PC-3 (cell line): ENCODE results near the gene ANAPC16. TPM values are rescaled to one million over a fixed set of nuclear protein-coding genes. Genes with fewer than 3 reads are reported as not detected.

ENCODE experiments used
- ATAC-seq: fragments of 200-7000 bp; cut with Tn5 transposase; 2 replicates; pipeline ENCODE4 v1.9.1; 2020; ENCODE audit warnings: mild to moderate bottlenecking, moderate library complexity
- BruUV-seq: library from RNA; stranded (reverse); fragments of 400-500 nt; replicated peaks from 2 replicates; lab custom pipeline; 2021; lab: Mats Ljungman, UMichigan
- CTCF ChIA-PET: fragments of 300-600 bp; sonication (Branson Sonifier 250); formaldehyde crosslinking; loops from one replicate; lab custom pipeline; 2022; ENCODE audit warnings: antibody characterized with exemption; lab: Charles Lee
- POLR2A ChIA-PET: fragments of 300-600 bp; sonication (Branson Sonifier 250); formaldehyde crosslinking; loops from one replicate; lab custom pipeline; 2022; ENCODE audit warnings: antibody characterized with exemption; ENCODE audit not compliant: unreplicated experiment; lab: Charles Lee
- DNase-seq: peaks from one replicate; pipeline ENCODE4 v3.0.0-alpha.2; 2015
- H2AFZ ChIP-seq: fragments of 300-600 bp; sonication (generic); 2 replicates; pipeline ENCODE4 v1.6.0; 2016; ENCODE audit warnings: antibody characterized with exemption, low read length
- H3F3A ChIP-seq: fragments of 300-600 bp; sonication (generic); one replicate; pipeline ENCODE4 v1.6.0; 2017; ENCODE audit warnings: antibody characterized with exemption, low read length, control low read depth, mild to moderate bottlenecking; ENCODE audit not compliant: unreplicated experiment
- H3K27ac ChIP-seq: fragments of 300-600 bp; sonication (generic); 2 replicates; pipeline ENCODE4 v1.5.1; 2016; ENCODE audit warnings: mild to moderate bottlenecking, low read length
- H3K27me3 ChIP-seq: fragments of 300-600 bp; sonication (generic); 2 replicates; pipeline ENCODE4 v1.6.1; 2016; ENCODE audit warnings: low read length, mixed read lengths
- H3K36me3 ChIP-seq: fragments of 300-600 bp; sonication (generic); 2 replicates; pipeline ENCODE4 v1.6.1; 2016; ENCODE audit warnings: low read depth, mixed run types, low read length, mixed read lengths
- H3K4me1 ChIP-seq: fragments of 300-600 bp; sonication (generic); 2 replicates; pipeline ENCODE4 v1.5.1; 2016; ENCODE audit warnings: low read length; ENCODE audit not compliant: insufficient read depth
- H3K4me2 ChIP-seq: fragments of 300-600 bp; sonication (generic); 2 replicates; pipeline ENCODE4 v1.6.0; 2016; ENCODE audit warnings: low read length
- H3K4me3 ChIP-seq: fragments of 300-600 bp; sonication (generic); 2 replicates; pipeline ENCODE4 v1.5.1; 2016; ENCODE audit warnings: mild to moderate bottlenecking, low read length, mixed read lengths
- H3K79me2 ChIP-seq: fragments of 300-600 bp; sonication (generic); 2 replicates; pipeline ENCODE4 v1.6.1; 2017; ENCODE audit warnings: low read length, mixed read lengths
- H3K9ac ChIP-seq: fragments of 300-600 bp; sonication (generic); 2 replicates; pipeline ENCODE4 v1.6.0; 2016; ENCODE audit warnings: mild to moderate bottlenecking, low read length
- H3K9me2 ChIP-seq: fragments of 300-600 bp; sonication (generic); replicated peaks from 2 replicates; pipeline ENCODE4 v1.6.1; 2016; ENCODE audit warnings: mixed run types, low read length, mixed read lengths
- H3K9me3 ChIP-seq: fragments of 300-600 bp; sonication (generic); 2 replicates; pipeline ENCODE4 v1.6.1; 2016; ENCODE audit warnings: low read length, mixed read lengths
- H4K20me1 ChIP-seq: fragments of 300-600 bp; sonication (generic); 2 replicates; pipeline ENCODE4 v1.6.1; 2016; ENCODE audit warnings: low read length, mixed read lengths
- EZH2 ChIP-seq: fragments of 300-600 bp; sonication (generic); IDR thresholded peaks from one replicate; pipeline ENCODE4 v1.6.1; 2017; ENCODE audit warnings: antibody characterized with exemption, mild to moderate bottlenecking, low read length; ENCODE audit not compliant: unreplicated experiment
- EZH2phosphoT487 ChIP-seq: fragments of 300-600 bp; sonication (generic); IDR thresholded peaks from 2 replicates; pipeline ENCODE4 v1.6.1; 2018; ENCODE audit warnings: mild to moderate bottlenecking, antibody characterized with exemption, low read length, borderline replicate concordance
- intact Hi-C: fragments of 100-400 bp; cut with micrococcal nuclease; formaldehyde crosslinking; loops from 2 replicates; pipeline ENCODE4 v1.9.0; 2023
- total RNA-seq: library from RNA; depleted of rRNA; stranded (reverse); fragments of >200 nt; gene quantifications from 2 replicates; pipeline ENCODE4 v1.2.3, GENCODE V29; 2014
- TF ChIP-seq, protein P1 (sequence below): fragments of 300-600 bp; sonication (generic); conservative IDR thresholded peaks from 2 replicates; pipeline ENCODE4 v1.5.1; 2017; ENCODE audit warnings: antibody characterized with exemption, low read depth, mild to moderate bottlenecking, low read length

ANAPC16 gene
- total RNA-seq, 1 experiment from 2014 or later: 23.9 TPM

DNA sequence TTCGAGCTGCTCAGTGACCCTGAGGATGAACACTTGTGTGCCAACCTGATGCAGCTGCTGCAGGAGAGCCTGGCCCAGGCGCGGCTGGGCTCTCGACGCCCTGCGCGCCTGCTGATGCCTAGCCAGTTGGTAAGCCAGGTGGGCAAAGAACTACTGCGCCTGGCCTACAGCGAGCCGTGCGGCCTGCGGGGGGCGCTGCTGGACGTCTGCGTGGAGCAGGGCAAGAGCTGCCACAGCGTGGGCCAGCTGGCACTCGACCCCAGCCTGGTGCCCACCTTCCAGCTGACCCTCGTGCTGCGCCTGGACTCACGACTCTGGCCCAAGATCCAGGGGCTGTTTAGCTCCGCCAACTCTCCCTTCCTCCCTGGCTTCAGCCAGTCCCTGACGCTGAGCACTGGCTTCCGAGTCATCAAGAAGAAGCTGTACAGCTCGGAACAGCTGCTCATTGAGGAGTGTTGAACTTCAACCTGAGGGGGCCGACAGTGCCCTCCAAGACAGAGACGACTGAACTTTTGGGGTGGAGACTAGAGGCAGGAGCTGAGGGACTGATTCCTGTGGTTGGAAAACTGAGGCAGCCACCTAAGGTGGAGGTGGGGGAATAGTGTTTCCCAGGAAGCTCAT, 59.0 kb downstream of the ANAPC16 start:
- CTCF ChIA-PET: no interaction called here
- no peak for ATAC-seq

DNA sequence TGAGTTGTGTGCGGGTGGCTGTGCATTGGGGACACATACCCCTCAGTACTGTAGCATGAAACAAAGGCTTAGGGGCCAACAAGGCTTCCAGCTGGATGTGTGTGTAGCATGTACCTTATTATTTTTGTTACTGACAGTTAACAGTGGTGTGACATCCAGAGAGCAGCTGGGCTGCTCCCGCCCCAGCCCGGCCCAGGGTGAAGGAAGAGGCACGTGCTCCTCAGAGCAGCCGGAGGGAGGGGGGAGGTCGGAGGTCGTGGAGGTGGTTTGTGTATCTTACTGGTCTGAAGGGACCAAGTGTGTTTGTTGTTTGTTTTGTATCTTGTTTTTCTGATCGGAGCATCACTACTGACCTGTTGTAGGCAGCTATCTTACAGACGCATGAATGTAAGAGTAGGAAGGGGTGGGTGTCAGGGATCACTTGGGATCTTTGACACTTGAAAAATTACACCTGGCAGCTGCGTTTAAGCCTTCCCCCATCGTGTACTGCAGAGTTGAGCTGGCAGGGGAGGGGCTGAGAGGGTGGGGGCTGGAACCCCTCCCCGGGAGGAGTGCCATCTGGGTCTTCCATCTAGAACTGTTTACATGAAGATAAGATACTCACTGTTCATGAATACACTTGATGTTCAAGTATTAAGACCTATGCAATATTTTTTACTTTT, 59.7 kb downstream of the ANAPC16 start:
- ATAC-seq: no peak
- Histone ChIP-seq H2AFZ (no peak overlapping the region), H3K9me2 (no peaks in the 10 kb centered on the region), H3K4me1 (peaks cover 32% of the 10 kb centered on the region), H3K9me3 (no peaks in the 10 kb centered on the region), H3K9ac (peak overlapping the region; percentile 84), H3K27ac (peak overlapping the region; percentile 29; the same call in 1 of the 2 replicates), H3K4me2 (peak overlapping the region; percentile 97), H3F3A (no peaks in the 10 kb centered on the region), H3K36me3 (peaks cover 6% of the 10 kb centered on the region; the same call in 1 of the 2 replicates), H4K20me1 (peaks cover 17% of the 10 kb centered on the region), H3K4me3 (peak overlapping the region; percentile 75), H3K79me2 (peaks cover 20% of the 10 kb centered on the region), H3K27me3 (no peaks in the 10 kb centered on the region)
- CTCF ChIA-PET: no interaction called here
- TF ChIP-seq, protein P1, sequence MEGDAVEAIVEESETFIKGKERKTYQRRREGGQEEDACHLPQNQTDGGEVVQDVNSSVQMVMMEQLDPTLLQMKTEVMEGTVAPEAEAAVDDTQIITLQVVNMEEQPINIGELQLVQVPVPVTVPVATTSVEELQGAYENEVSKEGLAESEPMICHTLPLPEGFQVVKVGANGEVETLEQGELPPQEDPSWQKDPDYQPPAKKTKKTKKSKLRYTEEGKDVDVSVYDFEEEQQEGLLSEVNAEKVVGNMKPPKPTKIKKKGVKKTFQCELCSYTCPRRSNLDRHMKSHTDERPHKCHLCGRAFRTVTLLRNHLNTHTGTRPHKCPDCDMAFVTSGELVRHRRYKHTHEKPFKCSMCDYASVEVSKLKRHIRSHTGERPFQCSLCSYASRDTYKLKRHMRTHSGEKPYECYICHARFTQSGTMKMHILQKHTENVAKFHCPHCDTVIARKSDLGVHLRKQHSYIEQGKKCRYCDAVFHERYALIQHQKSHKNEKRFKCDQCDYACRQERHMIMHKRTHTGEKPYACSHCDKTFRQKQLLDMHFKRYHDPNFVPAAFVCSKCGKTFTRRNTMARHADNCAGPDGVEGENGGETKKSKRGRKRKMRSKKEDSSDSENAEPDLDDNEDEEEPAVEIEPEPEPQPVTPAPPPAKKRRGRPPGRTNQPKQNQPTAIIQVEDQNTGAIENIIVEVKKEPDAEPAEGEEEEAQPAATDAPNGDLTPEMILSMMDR: no peak
- no peak for TF ChIP-seq EZH2
- TF ChIP-seq EZH2phosphoT487: no peak
- intact Hi-C loops: no loop called here
- BruUV-seq: no TSS peak
- DNase-seq: no peak
- POLR2A ChIA-PET: interaction anchor here (0.6 to 1.2 kb wide), 3 partner anchors 22 to 53 kb away, joined by 3 to 8 read pairs (median 4); no protein-coding TSS in a partner anchor

More for the DNA sequence above, 59.0 kb downstream of the ANAPC16 start:
- Histone ChIP-seq H3K9me2 (no peaks in the 10 kb centered on the region), H3K4me2 (peak overlapping the region; percentile 97), H3K27me3 (no peaks in the 10 kb centered on the region), H4K20me1 (peaks cover 17% of the 10 kb centered on the region), H3F3A (no peaks in the 10 kb centered on the region), H3K9ac (peak overlapping the region; percentile 84), H3K4me3 (peak overlapping the region; percentile 75), H3K79me2 (peaks cover 20% of the 10 kb centered on the region), H3K9me3 (no peaks in the 10 kb centered on the region), H2AFZ (0 out of 2 replicates have a peak overlapping the region, but pooled peaks have one; percentile 7), H3K27ac (peak overlapping the region; percentile 29), H3K4me1 (peaks cover 32% of the 10 kb centered on the region), H3K36me3 (peaks cover 6% of the 10 kb centered on the region; the same call in 1 of the 2 replicates)
- no TSS peak for BruUV-seq
- DNase-seq: peak; percentile 41
- intact Hi-C loops: loop anchor here (1.0 kb wide), 1 partner anchor 40 kb away; no protein-coding TSS in a partner anchor
- TF ChIP-seq, protein P1: peak; percentile 65
- TF ChIP-seq EZH2: no peak
- POLR2A ChIA-PET: interaction anchor here (0.6 kb wide), 1 partner anchor 53 kb away, joined by 3 read pairs; no protein-coding TSS in a partner anchor
